ENCODE data around the gene UTP3.
"Not testable (repeated sequence)": the region's sequence is repeated elsewhere in the genome, so short reads cannot be mapped to it uniquely, and the experiment has no call there.

The UTP3 gene

GRCh38 chr4:70688795-70689231 lies 481 bp downstream of the UTP3 start:
- DNase-seq = no peak

- DNase-seq = no peak
Measured at GRCh38 chr4:70691661-70692060, 3.3 kb downstream of the UTP3 start.

- not testable (repeated sequence) for DNase-seq
Measured at GRCh38 chr4:70694633-70695032, 6.3 kb downstream of the UTP3 start.

- not testable (repeated sequence) for DNase-seq
Measured at GRCh38 chr4:70698435-70698834, 10.1 kb downstream of the UTP3 start.

- no peak for DNase-seq
Measured at GRCh38 chr4:70700712-70701111, 12.4 kb downstream of the UTP3 start.

- DNase-seq = no peak
Measured at GRCh38 chr4:70701271-70701670, 12.9 kb downstream of the UTP3 start.

GRCh38 chr4:70702592-70702991 lies 14.3 kb downstream of the UTP3 start:
- DNase-seq = not testable (repeated sequence)

GRCh38 chr4:70703619-70704214 lies 15.4 kb downstream of the UTP3 start:
- DNase-seq = peak; percentile 32

GRCh38 chr4:70704215-70704930 lies 16.0 kb downstream of the UTP3 start:
- DNase-seq = peak; percentile 82

- DNase-seq = no peak
Measured at GRCh38 chr4:70704931-70705182, 16.5 kb downstream of the UTP3 start.

GRCh38 chr4:70705183-70706043 lies 17.1 kb downstream of the UTP3 start:
- peak; percentile 53 for DNase-seq

GRCh38 chr4:70706044-70706461 lies 17.7 kb downstream of the UTP3 start:
- peak; percentile 13 for DNase-seq

GRCh38 chr4:70706516-70706915 lies 18.2 kb downstream of the UTP3 start:
- no peak for DNase-seq

- peak; percentile 57 for DNase-seq
Measured at GRCh38 chr4:70709611-70710205, 21.4 kb downstream of the UTP3 start.

GRCh38 chr4:70711599-70711998 lies 23.3 kb downstream of the UTP3 start:
- no peak for DNase-seq

GRCh38 chr4:70712150-70712549 lies 23.8 kb downstream of the UTP3 start:
- no peak for DNase-seq

- no peak for DNase-seq
Measured at GRCh38 chr4:70712604-70713452, 24.5 kb downstream of the UTP3 start.

- DNase-seq = no peak
Measured at GRCh38 chr4:70713453-70714078, 25.2 kb downstream of the UTP3 start.

- no peak for DNase-seq
Measured at GRCh38 chr4:70714079-70714887, 26.0 kb downstream of the UTP3 start.

- DNase-seq = no peak
Measured at GRCh38 chr4:70715097-70715496, 26.8 kb downstream of the UTP3 start.
